Measurements from ENCODE around the gene CACNG6. TPM values are rescaled to one million over a fixed set of nuclear protein-coding genes. Genes with fewer than 3 reads are reported as not detected.

CACNG6 gene
- polyA plus RNA-seq, 1 donor (not counting 4 experiments of a cell fraction or from before 2014, with no cell fraction given) = not detected

GRCh38 chr19:53971673-53972072, 19.8 kb upstream of the CACNG6 start:
- no peak for DNase-seq (ENCODE audit: low read depth, low spot score)
- Histone ChIP-seq H3K9me1 (ENCODE audit: control insufficient read depth, extremely low read depth, insufficient read depth, low read length) (no peaks in the 10 kb centered on the region), H3K9ac (ENCODE audit: control insufficient read depth, extremely low read depth, insufficient read depth, low read length) (no peak overlapping the region), H3K4me3 (ENCODE audit: control insufficient read depth in 2 of 3, extremely low read depth in 1 of 3, insufficient read depth in 2 of 3, low read depth in 1 of 3, low read length in 3 of 3) (no peak overlapping the region), H4K20me1 (ENCODE audit: control insufficient read depth, extremely low read depth, insufficient read depth, low read length) (no peaks in the 10 kb centered on the region), H2AFZ (ENCODE audit: control insufficient read depth, low read length) (no peak overlapping the region), H3K79me2 (ENCODE audit: control insufficient read depth, insufficient read depth, low read length) (no peaks in the 10 kb centered on the region), H3K9me3 (ENCODE audit: control insufficient read depth, low read depth, low read length) (no peaks in the 10 kb centered on the region), H3K27ac (ENCODE audit: control insufficient read depth, insufficient read depth, low read length) (no peak overlapping the region), H3K4me2 (ENCODE audit: control insufficient read depth, extremely low read depth, insufficient read depth, low read depth, low read length) (no peak overlapping the region), H3K4me1 (ENCODE audit: control insufficient read depth, extremely low read depth, insufficient read depth, low read length) (no peaks in the 10 kb centered on the region), H3K27me3 (ENCODE audit: control insufficient read depth, extremely low read depth, insufficient read depth, low read length) (no peaks in the 10 kb centered on the region), H3K36me3 (ENCODE audit: control insufficient read depth in 2 of 2, extremely low read depth in 1 of 2, insufficient read depth in 2 of 2, low read length in 2 of 2) (no peaks in the 10 kb centered on the region)
- dilution Hi-C loops (cut with MboI; ENCODE audit: extremely low pct_ligation_motif_present, low sequenced_read_pairs) = no loop called here
- FAIRE-seq = no peak
- TF ChIP-seq CTCF (optimal IDR thresholded peaks at IDR 0.05 in 1 of 3, IDR thresholded peaks at IDR 0.05 in 1 of 3, conservative IDR thresholded peaks at IDR 0.05 in 1 of 3; ENCODE audit: extremely low read depth in 1 of 3, insufficient read depth in 2 of 3, low read length in 3 of 3) (no peak), EZH2 (IDR thresholded peaks at IDR 0.05; ENCODE audit: low read length) (no peak)

GRCh38 chr19:53977429-53977990, 13.9 kb upstream of the CACNG6 start:
- Histone ChIP-seq H3K27ac (ENCODE audit: control insufficient read depth, insufficient read depth, low read length) (no peak overlapping the region), H4K20me1 (ENCODE audit: control insufficient read depth, extremely low read depth, insufficient read depth, low read length) (no peaks in the 10 kb centered on the region), H3K4me1 (ENCODE audit: control insufficient read depth, extremely low read depth, insufficient read depth, low read length) (no peaks in the 10 kb centered on the region), H3K36me3 (ENCODE audit: control insufficient read depth in 2 of 2, extremely low read depth in 1 of 2, insufficient read depth in 2 of 2, low read length in 2 of 2) (no peaks in the 10 kb centered on the region), H2AFZ (ENCODE audit: control insufficient read depth, low read length) (no peak overlapping the region), H3K27me3 (ENCODE audit: control insufficient read depth, extremely low read depth, insufficient read depth, low read length) (peaks cover 39% of the 10 kb centered on the region), H3K4me3 (ENCODE audit: control insufficient read depth in 2 of 3, extremely low read depth in 1 of 3, insufficient read depth in 2 of 3, low read depth in 1 of 3, low read length in 3 of 3) (no peak overlapping the region), H3K9me3 (ENCODE audit: control insufficient read depth, low read depth, low read length) (peaks cover 3% of the 10 kb centered on the region), H3K9me1 (ENCODE audit: control insufficient read depth, extremely low read depth, insufficient read depth, low read length) (no peaks in the 10 kb centered on the region), H3K79me2 (ENCODE audit: control insufficient read depth, insufficient read depth, low read length) (no peaks in the 10 kb centered on the region), H3K4me2 (ENCODE audit: control insufficient read depth, extremely low read depth, insufficient read depth, low read depth, low read length) (no peak overlapping the region), H3K9ac (ENCODE audit: control insufficient read depth, extremely low read depth, insufficient read depth, low read length) (no peak overlapping the region)
- DNase-seq (ENCODE audit: low read depth, low spot score) = no peak
- dilution Hi-C loops (cut with MboI; ENCODE audit: extremely low pct_ligation_motif_present, low sequenced_read_pairs) = no loop called here
- FAIRE-seq = peak; percentile 48
- TF ChIP-seq EZH2 (IDR thresholded peaks at IDR 0.05; ENCODE audit: low read length) (no peak), CTCF (optimal IDR thresholded peaks at IDR 0.05 in 1 of 3, IDR thresholded peaks at IDR 0.05 in 1 of 3, conservative IDR thresholded peaks at IDR 0.05 in 1 of 3; ENCODE audit: extremely low read depth in 1 of 3, insufficient read depth in 2 of 3, low read length in 3 of 3) (no peak)
